H1 (cell line): Measurements from ENCODE around the gene SLC4A1. TPM values are rescaled to one million over a fixed set of nuclear protein-coding genes. Genes with fewer than 3 reads are reported as not detected.

Experiments used
- CTCF ChIA-PET: fragments of 300-600 bp; sonication (Branson Sonifier 250); formaldehyde crosslinking; loops from one replicate; lab custom pipeline; 2021; ENCODE audit not compliant: partially characterized antibody; lab: Charles Lee
- POLR2A ChIA-PET: fragments of 300-600 bp; sonication (Branson Sonifier 250); formaldehyde crosslinking; loops from one replicate; lab custom pipeline; 2021; ENCODE audit warnings: inconsistent platforms; ENCODE audit not compliant: partially characterized antibody; lab: Charles Lee
- DNase-seq, 2 experiments: peaks; one replicate each; pipeline versions ENCODE4 v3.0.0 to v3.0.0-alpha.2; 2010 to 2022; ENCODE audit warnings: low spot score in 2 of 2, low read depth in 1 of 2, mixed read lengths in 1 of 2
- FAIRE-seq: peaks from 2 replicates; lab custom pipeline; 2011; peaks lifted over from hg19 to GRCh38; lab: Jason Lieb, UNC
- H2AFZ ChIP-seq: 2 replicates; pipeline ENCODE4 v1.8.1; 2012; ENCODE audit warnings: low read length, inconsistent platforms
- H2AK5ac ChIP-seq: 2 replicates; pipeline ENCODE4 v1.6.1; 2013; ENCODE audit warnings: low read depth, low read length
- H2BK120ac ChIP-seq: replicated peaks from 2 replicates; pipeline ENCODE3; 2013; ENCODE audit warnings: low read depth, low read length, inconsistent platforms
- H2BK12ac ChIP-seq: 2 replicates; pipeline ENCODE4 v1.6.1; 2013; ENCODE audit warnings: low read depth, low read length
- H2BK15ac ChIP-seq: 2 replicates; pipeline ENCODE4 v1.6.1; 2013; ENCODE audit warnings: low read length
- H2BK20ac ChIP-seq: 2 replicates; pipeline ENCODE4 v1.6.1; 2013; ENCODE audit warnings: low read length
- H2BK5ac ChIP-seq: 2 replicates; pipeline ENCODE4 v1.6.1; 2013; ENCODE audit warnings: low read depth, low read length
- H3K14ac ChIP-seq: 2 replicates; pipeline ENCODE4 v1.6.1; 2013; ENCODE audit warnings: inconsistent platforms; ENCODE audit not compliant: insufficient read length
- H3K18ac ChIP-seq: 2 replicates; pipeline ENCODE4 v1.6.1; 2013; ENCODE audit warnings: low read length; ENCODE audit errors: extremely low read depth
- H3K23ac ChIP-seq: 2 replicates; pipeline ENCODE4 v1.6.1; 2013; ENCODE audit warnings: inconsistent platforms; ENCODE audit not compliant: insufficient read length
- H3K23me2 ChIP-seq: 2 replicates; pipeline ENCODE4 v1.6.1; 2013; ENCODE audit warnings: low read depth, low read length
- H3K27ac ChIP-seq: 2 replicates; pipeline ENCODE4 v1.6.1; 2011; ENCODE audit warnings: low read depth, low read length, inconsistent platforms
- H3K27me3 ChIP-seq, 4 experiments: replicated peaks in 1 of 4; 1 replicate in 1 of 4; 2 replicates in 3 of 4; pipeline versions ENCODE4 v1.6.1 to v1.8.1; 2011 to 2013; ENCODE audit warnings: low read length in 3 of 4, mild to moderate bottlenecking in 3 of 4, inconsistent platforms in 2 of 4, mixed read lengths in 2 of 4, moderate library complexity in 1 of 4; ENCODE audit not compliant: control insufficient read depth in 3 of 4, insufficient read depth in 3 of 4; ENCODE audit errors: extremely low read depth in 1 of 4
- H3K36me3 ChIP-seq, 4 experiments: 2 replicates each; pipeline versions ENCODE4 v1.6.1 to v1.8.1; 2011 to 2013; ENCODE audit warnings: mild to moderate bottlenecking in 4 of 4, low read length in 3 of 4, moderate library complexity in 2 of 4, control low read depth in 1 of 4, inconsistent platforms in 1 of 4; ENCODE audit not compliant: insufficient read depth in 4 of 4, control insufficient read depth in 2 of 4
- H3K4ac ChIP-seq: replicated peaks from 2 replicates; pipeline ENCODE3; 2013; ENCODE audit warnings: low read length, low read depth, mixed read lengths, inconsistent platforms; ENCODE audit not compliant: insufficient read length
- H3K4me1 ChIP-seq, 4 experiments: replicated peaks in 1 of 4; 1 replicate in 1 of 4; 2 replicates in 3 of 4; pipeline versions ENCODE4 v1.6.1 to v1.8.1; 2011 to 2013; ENCODE audit warnings: low read length in 3 of 4, inconsistent platforms in 2 of 4, mixed read lengths in 1 of 4; ENCODE audit not compliant: insufficient read depth in 4 of 4, control insufficient read depth in 3 of 4
- H3K4me2 ChIP-seq, 2 experiments: 2 replicates each; pipeline versions ENCODE4 v1.6.1 to v1.8.1; 2011 to 2013; ENCODE audit warnings: low read depth in 2 of 2, low read length in 2 of 2, control low read depth in 1 of 2, inconsistent platforms in 1 of 2, mild to moderate bottlenecking in 1 of 2; ENCODE audit not compliant: insufficient read depth in 1 of 2
- H3K4me3 ChIP-seq, 4 experiments: fragments of 200-600, 300-600 bp in 1 of 4; sonication (generic), shearing (Covaris generic), sonication (Bioruptor Twin) in 1 of 4; 2 replicates each; pipeline versions ENCODE4 v1.5.1 to v1.8.1; 2011 to 2016; ENCODE audit warnings: low read length in 4 of 4, low read depth in 3 of 4, control low read depth in 2 of 4, inconsistent platforms in 2 of 4, mild to moderate bottlenecking in 2 of 4, mixed read lengths in 1 of 4, moderate library complexity in 1 of 4; ENCODE audit not compliant: insufficient read depth in 2 of 4; ENCODE audit errors: extremely low read depth in 1 of 4
- H3K56ac ChIP-seq: replicated peaks from 2 replicates; pipeline ENCODE3; 2013; ENCODE audit warnings: low read depth, mild to moderate bottlenecking, mixed read lengths, low read length, inconsistent platforms; ENCODE audit not compliant: insufficient read length
- H3K79me1 ChIP-seq: 2 replicates; pipeline ENCODE4 v1.6.1; 2013; ENCODE audit warnings: low read depth, low read length, control low read depth
- H3K79me2 ChIP-seq, 2 experiments: 2 replicates each; pipeline versions ENCODE4 v1.6.1 to v1.8.1; 2012 to 2013; ENCODE audit warnings: low read length in 2 of 2, mild to moderate bottlenecking in 2 of 2, inconsistent platforms in 1 of 2; ENCODE audit not compliant: insufficient read depth in 2 of 2, control insufficient read depth in 1 of 2
- H3K9ac ChIP-seq, 4 experiments: replicated peaks in 1 of 4; 1 replicate in 1 of 4; 2 replicates in 3 of 4; pipeline versions ENCODE4 v1.6.1 to v1.8.1; 2011 to 2013; ENCODE audit warnings: low read depth in 3 of 4, low read length in 3 of 4, control low read depth in 2 of 4, mild to moderate bottlenecking in 2 of 4, moderate library complexity in 2 of 4, inconsistent platforms in 1 of 4; ENCODE audit errors: extremely low read depth in 1 of 4
- H3K9me3 ChIP-seq, 2 experiments: 2 replicates each; pipeline versions ENCODE4 v1.6.1 to v1.8.1; 2012 to 2013; ENCODE audit warnings: mild to moderate bottlenecking in 2 of 2, moderate library complexity in 2 of 2, control low read depth in 1 of 2, inconsistent platforms in 1 of 2, low read depth in 1 of 2, low read length in 1 of 2, mixed read lengths in 1 of 2; ENCODE audit not compliant: insufficient read depth in 2 of 2
- H4K20me1 ChIP-seq, 2 experiments: replicated peaks in 1 of 2; 2 replicates each; pipeline versions ENCODE3 to v1.8.1; 2011 to 2013; ENCODE audit warnings: inconsistent platforms in 2 of 2, low read length in 2 of 2, mild to moderate bottlenecking in 1 of 2; ENCODE audit not compliant: insufficient read depth in 2 of 2, control insufficient read depth in 1 of 2
- H4K5ac ChIP-seq: 2 replicates; pipeline ENCODE4 v1.6.1; 2013; ENCODE audit warnings: low read length, low read depth, mixed read lengths, inconsistent platforms; ENCODE audit not compliant: insufficient read length
- H4K8ac ChIP-seq: 2 replicates; pipeline ENCODE4 v1.8.0; 2013; ENCODE audit warnings: mild to moderate bottlenecking, moderate library complexity, low read length, inconsistent platforms; ENCODE audit not compliant: insufficient read depth; ENCODE audit errors: extremely low read depth
- H4K91ac ChIP-seq: replicated peaks from 2 replicates; pipeline ENCODE3; 2013; ENCODE audit warnings: low read length, mixed read lengths, inconsistent platforms; ENCODE audit not compliant: insufficient read length
- KDM4A ChIP-seq: IDR thresholded peaks from one replicate; pipeline ENCODE4 v1.7.1; 2012; ENCODE audit warnings: low read depth, mild to moderate bottlenecking, moderate library complexity, low read length, inconsistent platforms; ENCODE audit not compliant: severe bottlenecking
- TEAD4 ChIP-seq: IDR thresholded peaks from 2 replicates; pipeline ENCODE4 v1.6.1; 2012; ENCODE audit warnings: low read depth, low read length, inconsistent platforms, mixed read lengths
- WGBS, 2 experiments: shearing (Covaris generic) in 1 of 2; methylation state at CpG; one replicate each; pipeline versions ENCODE4 v1.1.6 to v1.1.7; 2013 to 2015; ENCODE audit warnings: low lambda C conversion rate in 2 of 2, mixed read lengths in 2 of 2, inconsistent platforms in 1 of 2, low coverage in 1 of 2, missing lambda C conversion rate in 1 of 2; ENCODE audit not compliant: insufficient replicate concordance in 2 of 2, insufficient coverage in 1 of 2, insufficient read length in 1 of 2; ENCODE audit errors: extremely low coverage in 1 of 2, missing lambda C conversion rate in 1 of 2; 5-methylcytosine and 5-hydroxymethylcytosine counted together
- polyA plus RNA-seq, 7 experiments: library from polyadenylated mRNA; depleted of rRNA in 3 of 7; stranded (reverse) in 5 of 7; unstranded in 2 of 7; fragments of >200 nt in 5 of 7; fragments of 200-250 nt in 2 of 7; gene quantifications; 1 replicate in 5 of 7; 2 replicates in 1 of 7; 4 replicates in 1 of 7; pipeline versions ENCODE4 v1.2.1 to v1.2.3, GENCODE V29; 2011 to 2013; ENCODE audit warnings: missing spikeins in 2 of 7, mixed read lengths in 2 of 7
- total RNA-seq: library from RNA; stranded (reverse); fragmentation: NEBNext Ultra II Directional; extraction: Animal tissue kit (Norgen Biotek cat#: 25700); gene quantifications from 2 replicates; pipeline ENCODE4 v1.2.1, GENCODE V29; 2021

The SLC4A1 gene
- total and polyA plus RNA-seq, 2 of the 8 experiments (the other 6 are each of a cell fraction or from before 2014, with no cell fraction given) = 0.08 TPM; not detected in 1

DNA sequence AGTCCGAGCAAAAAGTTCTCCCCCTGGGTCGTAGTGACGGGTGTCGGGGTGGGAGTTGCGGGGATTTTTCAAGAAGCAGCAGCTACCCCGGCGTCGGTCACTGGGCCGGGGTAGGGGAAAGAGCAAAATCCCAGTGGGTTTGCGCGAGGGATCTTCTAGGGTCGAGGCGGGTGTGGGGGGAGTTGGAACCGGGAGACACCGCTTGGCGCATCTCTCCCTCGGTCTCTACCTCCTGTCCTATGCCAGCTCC lies 46.1 kb downstream of the SLC4A1 start:
- Histone ChIP-seq H4K5ac (peak overlapping the region; percentile 28), H3K79me2 (peaks cover 10 to 14% of the 10 kb centered on the region in 2 experiments), H3K27me3 (no peaks in the 10 kb centered on the region), H3K27ac (no peak overlapping the region), H4K91ac (no peak overlapping the region), H2BK12ac (no peak overlapping the region), H3K18ac (no peak overlapping the region), H2AFZ (no peak overlapping the region), H2BK15ac (no peak overlapping the region), H3K56ac (peak overlapping the region; percentile 42), H2BK120ac (no peak overlapping the region), H3K23me2 (peaks cover 21% of the 10 kb centered on the region), H3K4me2 (peak overlapping the region; percentile 84 to 97), H3K79me1 (no peaks in the 10 kb centered on the region; the same call in 1 of the 2 replicates), H3K23ac (no peak overlapping the region), H2BK5ac (no peak overlapping the region), H3K9ac (no peak overlapping the region; a peak in 1 of 7 replicates), H3K36me3 (peaks cover 0 to 4% (median under 1%) of the 10 kb centered on the region in 4 experiments; a peak in 3 of 8 replicates), H3K14ac (no peak overlapping the region), H3K4me1 (peaks cover 4 to 21% (median 5%) of the 10 kb centered on the region in 4 experiments; a peak in 6 of 7 replicates), H3K4me3 (peak overlapping the region; percentile 55 to 100 (median 82)), H4K8ac (no peak overlapping the region; the same call in 1 of the 2 replicates), H3K4ac (no peak overlapping the region), H2BK20ac (no peak overlapping the region), H4K20me1 (no peaks in the 10 kb centered on the region), H3K9me3 (no peaks in the 10 kb centered on the region), H2AK5ac (no peak overlapping the region)
- no peak for DNase-seq
- FAIRE-seq = no peak
- POLR2A ChIA-PET = interaction anchor here (0.7 to 4.9 kb wide), 26 partner anchors 10 to 143 kb away, joined by 3 to 58 read pairs (median 4); partner anchors contain the start of genes ASB16, GRN, RUNDC3A and SLC25A39
- CTCF ChIA-PET = interaction anchor here (0.6 to 3.3 kb wide), 23 partner anchors 9 to 284 kb away, joined by 3 to 26 read pairs (median 5); partner anchors contain the start of genes GRN and SLC25A39
- 0% methylated on average over 4 of the region's 17 CpGs; no CpG with 5 or more reads in 1 of the 2 experiments for WGBS, 2 experiments
- TF ChIP-seq KDM4A (peak; percentile 9), TEAD4 (no peak)
